Stimulated activated CD4-positive, alpha-beta T cell treated with anti-CD3 and anti-CD28 coated beads, Interleukin-12 subunit alpha, Interleukin-12 subunit beta, amount 100 ng/mL, for 24 hours (primary cell): Measurements from ENCODE around the gene CBX2.
"Not testable (repeated sequence)": the region's sequence is repeated elsewhere in the genome, so short reads cannot be mapped to it uniquely, and the experiment has no call there.

ENCODE experiments used
- DNase-seq, 2 experiments: peaks; one replicate each; pipeline ENCODE4 v3.0.0-alpha.2; 2020; ENCODE audit warnings: low read depth in 2 of 2

Gene CBX2

DNA sequence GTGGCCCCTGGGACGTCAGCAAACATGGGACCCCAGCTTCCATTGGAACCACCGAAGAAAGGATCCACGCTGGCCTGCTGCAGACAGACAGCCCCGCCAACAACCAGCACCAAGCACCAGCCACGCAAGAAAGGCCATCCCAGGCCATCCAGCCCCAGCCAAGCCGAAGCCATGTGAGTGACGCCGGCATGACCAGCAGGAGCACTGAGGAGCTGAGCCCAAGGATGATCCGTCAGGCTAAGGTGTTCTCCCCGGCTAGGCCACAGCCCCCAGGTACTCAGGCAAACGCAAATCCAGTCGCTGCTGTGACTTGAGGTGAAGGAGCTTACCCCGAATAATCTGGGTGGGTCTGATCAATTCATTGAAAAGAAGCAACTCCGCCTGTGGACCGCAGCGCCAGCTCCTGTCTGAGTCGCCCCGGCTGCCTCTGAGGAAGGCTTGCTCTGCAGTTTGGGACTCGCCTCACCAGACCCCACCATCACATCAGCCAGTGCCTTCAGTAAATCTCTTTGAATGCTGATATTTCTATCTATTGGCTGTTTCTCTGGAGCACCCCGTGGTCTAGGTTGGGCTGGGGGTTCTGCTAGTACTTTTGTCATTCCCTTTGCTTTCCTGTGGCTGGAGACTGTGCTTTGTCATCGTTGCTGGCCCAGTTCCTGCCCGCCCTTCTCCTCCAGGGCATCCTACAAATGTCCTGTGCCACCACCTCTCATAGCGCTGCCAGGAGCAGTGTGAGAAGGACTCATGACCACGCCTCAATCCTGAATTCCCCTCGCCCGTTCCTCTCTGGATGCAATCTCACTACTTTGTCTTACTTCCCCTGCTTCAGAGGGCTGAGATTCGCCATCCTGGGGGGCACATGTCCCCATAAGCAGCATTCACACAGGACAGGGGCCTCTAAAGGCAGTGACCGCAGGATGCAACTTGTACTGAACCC, 8.1 kb upstream of the CBX2 start:
- no peak for DNase-seq

DNA sequence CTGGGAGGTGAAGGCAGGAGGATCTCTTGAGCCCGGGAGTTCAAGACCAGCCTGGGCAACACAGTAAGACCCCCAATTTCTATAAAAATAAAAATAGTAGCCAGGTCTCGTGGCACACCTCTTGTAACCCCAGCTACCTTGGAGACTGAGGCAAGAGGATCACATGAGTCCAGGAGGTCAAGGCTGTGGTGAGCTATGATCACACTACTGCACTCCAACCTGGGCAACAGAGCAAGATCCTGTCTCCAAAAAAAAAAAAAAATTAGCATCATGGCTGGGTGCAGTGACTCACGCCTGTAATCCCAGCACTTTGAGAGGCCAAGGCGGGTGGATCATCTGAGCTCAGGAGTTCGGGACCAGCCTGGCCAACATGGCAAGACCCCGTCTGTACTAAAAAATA, 6.7 kb upstream of the CBX2 start:
- DNase-seq, result no peak

DNA sequence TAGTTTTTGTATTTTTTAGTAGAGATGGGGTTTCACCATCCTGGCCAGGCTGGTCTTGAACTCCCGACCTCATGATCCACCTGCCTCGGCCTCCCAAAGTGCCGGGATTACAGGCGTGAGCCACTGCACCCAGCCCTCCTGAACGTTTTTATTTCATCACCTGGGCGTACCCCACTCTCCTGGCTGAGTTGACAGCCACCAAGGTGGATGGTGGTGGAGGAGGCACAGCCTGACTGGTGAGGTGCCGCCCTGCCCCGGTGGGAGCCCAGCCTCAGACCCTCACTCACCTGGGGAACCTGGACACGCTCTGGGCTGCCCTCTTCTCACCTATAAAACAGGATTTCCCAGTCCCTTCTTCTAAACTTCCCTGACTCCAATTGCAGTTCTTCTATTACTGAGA, 5.2 kb upstream of the CBX2 start:
- not testable (repeated sequence) for DNase-seq

DNA sequence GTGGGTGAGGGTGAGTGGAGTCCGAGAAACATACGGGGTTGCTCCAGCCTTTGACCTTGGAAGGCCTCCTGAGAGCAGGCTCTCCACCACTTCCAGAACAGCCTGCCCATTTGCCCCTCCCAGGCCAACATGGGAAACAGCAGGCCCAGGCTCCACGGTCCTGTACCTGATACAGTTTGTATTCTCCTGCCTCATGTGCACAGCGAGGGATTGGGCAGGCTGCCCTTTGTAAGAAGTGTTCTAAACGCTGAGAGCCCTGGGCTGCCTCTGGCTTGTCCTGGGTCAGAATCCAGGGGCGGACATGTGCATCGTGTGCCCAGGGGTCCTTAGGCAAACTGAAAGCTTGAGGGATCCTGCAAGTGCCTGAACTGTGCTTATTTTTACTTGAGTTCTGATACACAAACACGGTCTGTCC, 3.4 kb upstream of the CBX2 start:
- DNase-seq, result no peak

- no peak for DNase-seq
Measured at GRCh38 chr17:79775632-79776031, 2.3 kb upstream of the CBX2 start.

GRCh38 chr17:79776376-79777119, 1.4 kb upstream of the CBX2 start:
- no peak for DNase-seq

- DNase-seq, result no peak
Measured at GRCh38 chr17:79777120-79777893, 641 bp upstream of the CBX2 start.

GRCh38 chr17:79778504-79779083, 646 bp downstream of the CBX2 start:
- DNase-seq, result no peak

- DNase-seq, result no peak
Measured at GRCh38 chr17:79779084-79779529, 1.2 kb downstream of the CBX2 start.

GRCh38 chr17:79779661-79780365, 1.9 kb downstream of the CBX2 start:
- DNase-seq, result no peak

GRCh38 chr17:79781012-79781650, 3.2 kb downstream of the CBX2 start:
- DNase-seq, result no peak

- DNase-seq, result no peak
Measured at GRCh38 chr17:79781736-79782575, 4.0 kb downstream of the CBX2 start.

- no peak for DNase-seq
Measured at GRCh38 chr17:79783891-79784290, 5.9 kb downstream of the CBX2 start.

DNA sequence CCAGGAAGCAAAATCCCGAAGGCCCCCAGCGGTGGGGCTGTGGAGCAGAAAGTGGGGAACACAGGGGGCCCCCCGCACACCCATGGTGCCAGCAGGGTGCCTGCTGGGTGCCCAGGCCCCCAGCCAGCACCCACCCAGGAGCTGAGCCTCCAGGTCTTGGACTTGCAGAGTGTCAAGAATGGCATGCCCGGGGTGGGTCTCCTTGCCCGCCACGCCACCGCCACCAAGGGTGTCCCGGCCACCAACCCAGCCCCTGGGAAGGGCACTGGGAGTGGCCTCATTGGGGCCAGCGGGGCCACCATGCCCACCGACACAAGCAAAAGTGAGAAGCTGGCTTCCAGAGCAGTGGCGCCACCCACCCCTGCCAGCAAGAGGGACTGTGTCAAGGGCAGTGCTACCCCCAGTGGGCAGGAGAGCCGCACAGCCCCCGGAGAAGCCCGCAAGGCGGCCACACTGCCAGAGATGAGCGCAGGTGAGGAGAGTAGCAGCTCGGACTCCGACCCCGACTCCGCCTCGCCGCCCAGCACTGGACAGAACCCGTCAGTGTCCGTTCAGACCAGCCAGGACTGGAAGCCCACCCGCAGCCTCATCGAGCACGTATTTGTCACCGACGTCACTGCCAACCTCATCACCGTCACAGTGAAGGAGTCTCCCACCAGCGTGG, 6.5 kb downstream of the CBX2 start:
- DNase-seq, result no peak

DNA sequence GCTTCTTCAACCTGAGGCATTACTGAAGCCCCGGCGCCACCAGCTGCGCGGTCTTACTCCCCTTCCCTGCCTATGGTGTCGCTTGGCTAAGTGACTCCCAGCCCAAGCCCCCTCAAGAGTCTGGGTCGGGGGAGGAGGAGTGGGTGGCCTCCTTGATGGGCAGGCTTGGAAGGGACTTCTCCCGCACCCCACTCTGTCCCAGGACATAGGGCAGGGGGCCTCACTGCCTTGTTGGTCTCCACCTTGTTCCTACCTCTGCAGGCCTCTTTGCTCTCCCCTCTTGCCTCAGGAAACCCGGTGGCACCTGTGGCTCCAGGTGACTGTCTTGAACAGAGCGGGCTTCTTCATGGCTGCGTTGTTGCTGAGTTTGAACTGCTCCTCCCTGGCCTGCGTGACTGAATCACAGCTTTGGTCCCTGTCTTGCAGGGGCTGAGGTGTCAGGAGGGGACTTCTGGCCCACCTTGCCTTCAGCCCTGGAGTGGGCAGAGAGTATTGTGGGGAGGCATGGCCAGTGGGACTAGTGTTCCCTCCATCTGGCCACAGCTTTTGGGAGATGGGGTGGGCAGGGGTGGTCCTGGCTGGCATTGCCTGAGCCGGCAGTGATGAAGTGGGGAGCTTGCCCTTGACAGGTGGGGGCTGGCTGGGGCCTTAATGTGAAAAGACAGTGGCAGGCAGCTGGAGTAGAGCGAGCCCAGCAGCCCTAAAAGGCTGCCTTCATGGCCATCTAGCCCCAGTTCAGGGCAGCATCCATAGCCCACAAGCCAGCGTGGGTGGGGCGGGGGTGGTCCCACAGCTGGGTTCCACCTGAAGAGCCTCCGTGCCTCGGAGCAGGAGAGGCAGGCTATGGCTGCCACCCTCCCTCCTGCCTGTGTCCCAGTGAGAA, 7.3 kb downstream of the CBX2 start:
- no peak for DNase-seq

- no peak for DNase-seq
Measured at GRCh38 chr17:79785900-79786810, 8.2 kb downstream of the CBX2 start.
